Anterior cingulate cortex (tissue), 58 donors: ENCODE data around the gene LPP.

Experiments used
- DNase-seq, 58 donors: peaks; one replicate each; lab custom pipeline; 2025; lab: John Stamatoyannopoulos, UW

LPP gene

GRCh38 chr3:188867691-188868265, 713.8 kb downstream of the LPP start:
- DNase-seq: no peak

DNA sequence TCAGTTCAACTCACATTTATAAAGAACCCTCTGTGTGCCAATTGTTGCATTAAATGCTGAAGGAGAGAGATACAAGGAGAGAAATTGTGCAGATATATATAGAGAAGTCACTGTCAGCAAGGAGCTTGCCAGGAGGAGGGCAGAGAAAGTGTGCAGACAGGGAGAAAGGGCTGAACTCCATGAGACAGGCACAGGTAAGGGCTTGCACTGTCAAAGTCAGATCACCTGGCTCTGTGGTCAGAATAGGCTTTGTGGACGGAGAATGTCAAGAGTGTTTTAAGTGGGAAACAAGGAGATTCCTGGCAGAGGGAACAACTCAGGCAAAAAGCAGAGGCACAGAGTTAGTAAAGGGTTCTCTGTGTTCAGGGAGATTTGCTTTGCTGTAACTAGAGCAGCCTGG, 714.8 kb downstream of the LPP start:
- no peak for DNase-seq

GRCh38 chr3:188869628-188870027, 715.7 kb downstream of the LPP start:
- DNase-seq: no peak

DNA sequence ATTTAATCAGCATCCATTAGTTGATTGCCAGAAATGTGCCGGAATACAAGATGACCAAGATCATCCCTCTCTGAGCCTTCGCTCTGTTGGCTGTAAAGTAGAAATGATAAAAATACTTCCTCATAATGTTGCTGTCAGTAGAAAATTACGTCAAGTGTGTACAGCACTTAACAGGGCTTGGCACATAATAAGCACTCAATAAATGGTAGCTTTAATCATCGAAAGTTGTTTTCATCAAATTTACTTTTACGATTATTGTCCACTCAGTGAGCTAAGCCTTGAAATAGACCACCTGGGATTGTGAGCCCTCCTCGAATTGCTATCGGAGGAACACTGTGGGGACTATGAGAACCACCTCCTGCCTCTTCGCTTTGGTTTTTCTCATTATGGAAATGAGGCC, 716.5 kb downstream of the LPP start:
- DNase-seq: no peak

GRCh38 chr3:188874576-188874975, 720.6 kb downstream of the LPP start:
- no peak for DNase-seq

GRCh38 chr3:188875413-188875812, 721.5 kb downstream of the LPP start:
- DNase-seq: no peak

GRCh38 chr3:188876370-188876769, 722.4 kb downstream of the LPP start:
- no peak for DNase-seq

DNA sequence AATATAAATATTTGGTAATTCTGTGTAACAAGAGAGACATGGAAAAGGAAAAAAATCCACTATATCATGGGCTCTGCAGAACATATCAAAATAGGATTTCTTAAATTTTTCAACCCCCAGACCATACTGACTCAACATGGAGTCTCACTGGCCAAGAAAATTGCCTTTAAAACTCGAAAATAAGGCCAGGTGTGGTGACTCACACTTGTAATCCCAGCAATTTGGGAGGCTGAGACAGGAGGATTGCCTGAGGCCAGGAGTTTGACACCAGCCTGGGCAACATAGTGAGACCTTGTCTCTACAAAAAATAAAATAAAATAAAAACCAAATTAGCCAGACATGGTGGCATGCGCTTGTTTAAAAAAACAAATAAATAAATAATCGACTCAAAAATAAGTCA, 723.4 kb downstream of the LPP start:
- DNase-seq: no peak

GRCh38 chr3:188878076-188878475, 724.1 kb downstream of the LPP start:
- DNase-seq: no peak

DNA sequence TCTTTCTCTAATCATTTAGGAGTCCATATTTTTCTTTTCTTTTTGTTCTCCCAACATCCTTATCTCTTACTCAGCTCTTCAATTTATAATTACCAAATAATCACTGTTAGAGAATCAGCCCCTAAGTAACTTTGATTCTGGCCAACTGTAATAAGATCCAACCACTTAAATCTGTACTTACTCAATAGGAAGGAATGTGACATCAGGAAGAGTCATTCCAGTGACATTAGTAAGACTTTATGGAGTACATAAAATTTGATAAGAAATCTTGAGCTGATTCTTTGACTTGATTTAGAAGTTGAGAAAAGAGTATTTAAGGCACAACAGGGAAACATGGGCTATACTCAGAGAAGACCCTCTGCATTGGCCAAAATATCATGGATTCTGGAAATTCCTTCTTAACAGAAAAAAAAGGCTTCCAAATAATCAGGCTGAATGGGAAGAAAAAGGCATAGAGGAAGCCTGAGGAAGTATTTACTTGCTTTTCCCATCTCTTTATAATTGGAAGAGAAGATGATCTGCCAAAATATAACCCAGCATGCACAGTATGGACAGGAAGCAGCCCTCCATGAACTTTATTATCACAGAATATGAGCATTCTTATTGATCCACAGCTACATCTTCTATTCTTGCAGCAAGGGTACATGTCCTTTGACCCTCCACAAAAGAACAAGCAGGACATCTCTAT, 728.1 kb downstream of the LPP start:
- no peak for DNase-seq

DNA sequence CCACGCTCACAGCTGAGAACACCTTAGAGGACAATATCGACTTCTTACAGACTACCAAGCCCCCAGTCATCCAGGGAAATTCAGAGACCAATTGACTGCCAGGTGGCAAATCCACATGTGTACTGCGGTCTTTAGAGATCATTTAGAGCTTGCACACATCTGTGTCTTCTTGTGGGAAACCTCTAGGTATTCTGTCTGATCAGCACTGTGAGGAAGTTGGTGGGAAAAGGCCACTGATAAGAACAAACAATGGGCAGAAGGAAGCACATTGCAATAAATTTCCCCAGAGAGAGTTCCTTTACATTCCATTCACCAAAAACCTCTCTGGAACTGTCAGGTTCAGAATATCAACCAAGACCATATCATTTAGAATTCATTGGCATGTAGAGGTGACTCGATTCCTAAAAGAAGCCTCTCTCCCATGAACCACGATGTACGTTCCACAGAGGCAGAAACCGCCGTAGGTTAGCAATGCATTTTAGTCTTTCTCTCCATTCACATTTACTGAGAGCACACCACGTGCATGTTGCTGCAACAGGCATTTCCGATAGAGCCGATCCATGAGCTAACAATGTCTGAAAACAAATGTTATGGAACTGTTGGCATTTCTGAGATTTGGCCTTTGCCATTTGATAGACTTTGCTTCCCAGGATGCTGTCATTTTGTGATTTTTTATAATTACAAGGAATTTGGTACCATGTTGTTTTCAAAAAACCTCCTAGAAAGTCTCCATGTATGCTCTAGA, 730.5 kb downstream of the LPP start:
- no peak for DNase-seq

- peak in 17 of 58 donors; percentile 0 to 51 (median 7) for DNase-seq
Measured at GRCh38 chr3:188888321-188889053, 734.5 kb downstream of the LPP start.

DNA sequence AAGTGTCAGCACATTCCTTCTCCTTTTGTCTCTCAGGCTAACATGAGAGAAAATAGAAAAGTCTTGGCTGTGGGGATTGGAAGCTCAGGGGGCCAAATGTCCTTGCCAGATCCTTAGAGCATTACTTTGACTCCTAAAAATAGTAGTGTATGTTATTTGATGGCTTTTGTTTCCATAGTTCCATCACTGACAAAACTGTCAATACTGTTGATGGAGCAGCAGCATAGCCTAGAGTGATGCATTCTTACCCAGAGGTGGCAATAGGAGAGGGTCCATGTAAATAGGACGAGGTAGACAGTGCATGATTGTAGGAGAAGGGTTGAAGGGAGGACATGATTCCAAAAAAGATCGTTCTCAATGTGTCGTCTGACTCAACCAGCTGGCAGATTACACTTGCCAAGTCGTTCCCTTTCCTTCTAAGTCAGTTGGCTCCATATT, 735.1 kb downstream of the LPP start:
- DNase-seq: peak in 2 of 58 donors; percentile 8 to 16

GRCh38 chr3:188890572-188891270, 736.8 kb downstream of the LPP start:
- no peak for DNase-seq

GRCh38 chr3:188899881-188900280, 745.9 kb downstream of the LPP start:
- DNase-seq: no peak

GRCh38 chr3:188900421-188900951, 746.5 kb downstream of the LPP start:
- no peak for DNase-seq

GRCh38 chr3:188901126-188901525, 747.2 kb downstream of the LPP start:
- peak in 1 of 58 donors; percentile 2 for DNase-seq

DNA sequence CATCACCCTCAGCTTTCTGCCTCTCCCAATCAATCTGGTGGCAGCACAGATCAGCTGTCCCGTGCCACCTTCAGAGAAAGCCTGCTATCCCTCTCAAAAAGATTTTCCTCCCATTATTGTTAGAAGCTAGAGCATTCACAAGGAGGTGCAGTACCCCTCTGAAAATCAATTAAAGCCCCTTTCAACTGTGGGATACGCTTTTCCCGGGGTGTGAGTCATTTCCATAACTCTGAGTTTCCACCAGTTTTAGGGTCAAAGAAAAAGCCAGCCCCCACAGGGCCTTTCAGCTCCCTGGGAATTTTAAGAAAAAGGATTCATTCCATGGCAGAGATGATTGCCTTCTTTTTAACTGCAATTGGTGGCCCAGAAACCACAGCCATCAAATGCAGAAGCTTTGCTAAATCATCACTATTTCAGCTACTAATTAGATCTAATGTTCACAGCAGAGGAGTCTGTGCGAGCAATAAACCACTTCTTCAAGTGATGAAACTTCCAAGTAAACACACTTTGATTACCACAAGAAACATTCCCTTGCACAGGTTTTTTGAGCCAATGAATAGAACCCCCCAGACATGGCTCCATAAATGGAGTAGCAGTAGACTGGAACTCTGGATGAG, 747.8 kb downstream of the LPP start:
- no peak for DNase-seq

DNA sequence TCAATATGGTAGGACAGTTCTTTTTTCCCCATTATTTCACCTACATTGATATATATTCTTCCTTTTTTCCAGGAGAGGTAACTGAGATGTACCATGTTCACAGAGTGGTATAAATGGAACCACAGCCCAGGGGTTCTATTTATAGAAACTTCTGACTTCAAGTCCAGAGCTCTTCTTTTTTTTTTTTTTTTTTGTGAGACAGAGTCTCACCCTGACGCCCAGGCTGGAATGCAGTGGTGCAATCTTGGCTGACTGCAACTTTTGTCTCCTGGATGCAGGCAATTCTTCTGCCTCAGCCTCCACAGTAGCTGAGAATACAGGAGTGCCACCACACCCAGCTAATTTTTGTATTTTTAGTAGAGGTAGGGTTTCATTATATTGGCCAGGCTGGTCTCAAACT, 750.7 kb downstream of the LPP start:
- no peak for DNase-seq

- DNase-seq: no peak
Measured at GRCh38 chr3:188905547-188905946, 751.6 kb downstream of the LPP start.
